Activated T-cell treated with anti-CD3 and anti-CD28 coated beads, Interleukin-2, amount 50 U/mL, for 72 hours (primary cell): Measurements from ENCODE around the gene CYP26C1. TPM values are rescaled to one million over a fixed set of nuclear protein-coding genes. Genes with fewer than 3 reads are reported as not detected.
A peak's percentile ranks its signal among the peaks of the same experiment; 100 is the strongest.

Experiments
- ATAC-seq, 2 donors: fragments of 150-1000 bp; cut with Tn5 transposase; replicated peaks in 1 of 2; 2 replicates each; pipeline ENCODE4 v1.10.0; 2021; ENCODE audit warnings: moderate library complexity in 2 of 2, mild to moderate bottlenecking in 1 of 2
- DNase-seq, 2 donors: peaks; one replicate each; pipeline ENCODE4 v3.0.0; 2021 to 2022; ENCODE audit warnings: mixed read lengths in 1 of 2
- H3K27ac Mint-ChIP-seq: one replicate; pipeline ENCODE4 v1.8.0; 2022; ENCODE audit warnings: mild to moderate bottlenecking, moderate library complexity, mixed read lengths
- H3K27me3 Mint-ChIP-seq: one replicate; pipeline ENCODE4 v1.8.0; 2022; ENCODE audit warnings: low read depth, mixed read lengths
- H3K36me3 Mint-ChIP-seq, 2 donors: one replicate each; pipeline ENCODE4 v1.8.0; 2022; ENCODE audit warnings: mixed read lengths in 2 of 2, mild to moderate bottlenecking in 1 of 2; ENCODE audit not compliant: insufficient read depth in 2 of 2
- H3K4me1 Mint-ChIP-seq: one replicate; pipeline ENCODE4 v1.8.0; 2022; ENCODE audit warnings: low read depth, mixed read lengths
- H3K4me3 Mint-ChIP-seq, 2 donors: one replicate each; pipeline ENCODE4 v1.8.0; 2022; ENCODE audit warnings: mild to moderate bottlenecking in 2 of 2, mixed read lengths in 2 of 2, moderate library complexity in 2 of 2
- H3K9me3 Mint-ChIP-seq, 2 donors: one replicate each; pipeline ENCODE4 v1.8.0; 2022; ENCODE audit warnings: mixed read lengths in 2 of 2
- total RNA-seq, 2 donors: library from RNA; stranded (reverse); gene quantifications; one replicate each; pipeline ENCODE4 v1.2.3, GENCODE V29; 2022

Gene CYP26C1
- total RNA-seq, 2 donors from 2014 or later = 0.05 TPM; not detected in 1

DNA sequence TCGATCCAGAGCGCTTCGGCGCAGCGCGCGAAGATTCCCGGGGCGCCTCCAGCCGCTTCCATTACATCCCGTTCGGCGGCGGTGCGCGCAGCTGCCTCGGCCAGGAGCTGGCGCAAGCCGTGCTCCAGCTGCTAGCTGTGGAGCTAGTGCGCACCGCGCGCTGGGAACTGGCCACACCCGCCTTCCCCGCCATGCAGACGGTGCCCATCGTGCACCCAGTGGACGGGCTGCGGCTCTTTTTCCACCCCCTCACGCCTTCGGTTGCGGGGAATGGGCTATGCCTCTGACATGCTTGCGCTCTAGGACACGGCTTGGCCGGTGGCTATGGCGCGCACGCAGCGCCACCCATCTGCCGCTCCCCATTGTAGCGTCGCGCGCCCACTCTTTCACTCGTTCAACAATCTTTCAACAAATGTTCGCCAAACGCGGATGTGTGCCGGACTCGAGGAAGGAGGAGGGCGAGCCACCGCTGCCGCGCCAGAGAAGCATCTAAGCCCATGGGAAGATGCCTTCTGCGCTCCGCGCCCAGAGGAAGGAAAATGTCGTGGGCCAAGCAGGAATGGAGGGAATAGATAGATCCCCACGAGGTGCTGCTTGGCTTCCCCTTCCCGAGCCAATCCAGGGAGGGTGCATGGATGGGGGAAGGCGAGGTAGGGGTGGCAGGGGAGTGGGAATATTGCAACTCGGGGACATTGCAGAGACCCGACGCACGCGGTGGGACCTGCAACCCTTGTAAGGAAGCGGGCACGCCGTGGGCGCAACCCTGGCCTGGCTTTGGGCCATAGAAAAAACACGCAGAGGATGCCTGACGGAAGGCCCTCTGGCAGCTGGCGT, 8.0 kb downstream of the CYP26C1 start:
- Mint-ChIP-seq H3K36me3 (no peaks in the 10 kb centered on the region), H3K4me3 (peak overlapping the region; percentile 3 to 67), H3K27me3 (peaks cover 91% of the 10 kb centered on the region), H3K27ac (no peak overlapping the region), H3K9me3 (no peaks in the 10 kb centered on the region), H3K4me1 (peaks cover 21% of the 10 kb centered on the region)
- no peak for DNase-seq
- peak; percentile 31 to 33 for ATAC-seq

- DNase-seq (no peak), ATAC-seq (no peak)
- peaks cover 88% of the 10 kb centered on the region for H3K27me3 Mint-ChIP-seq
- no peaks in the 10 kb centered on the region for H3K9me3 Mint-ChIP-seq
- no peak overlapping the region for H3K4me3 Mint-ChIP-seq
- H3K4me1 Mint-ChIP-seq = peaks cover 22% of the 10 kb centered on the region
- H3K27ac Mint-ChIP-seq = no peak overlapping the region
- no peaks in the 10 kb centered on the region for H3K36me3 Mint-ChIP-seq
Measured at GRCh38 chr10:93069245-93069561, 8.6 kb downstream of the CYP26C1 start.

GRCh38 chr10:93070378-93071176, 10.0 kb downstream of the CYP26C1 start:
- Mint-ChIP-seq H3K4me1 (peaks cover 35% of the 10 kb centered on the region), H3K27ac (no peak overlapping the region), H3K27me3 (peaks cover 86% of the 10 kb centered on the region), H3K4me3 (peak overlapping the region in 1 of 2 donors; percentile 31), H3K9me3 (no peaks in the 10 kb centered on the region), H3K36me3 (no peaks in the 10 kb centered on the region)
- ATAC-seq = no peak
- DNase-seq = no peak

DNA sequence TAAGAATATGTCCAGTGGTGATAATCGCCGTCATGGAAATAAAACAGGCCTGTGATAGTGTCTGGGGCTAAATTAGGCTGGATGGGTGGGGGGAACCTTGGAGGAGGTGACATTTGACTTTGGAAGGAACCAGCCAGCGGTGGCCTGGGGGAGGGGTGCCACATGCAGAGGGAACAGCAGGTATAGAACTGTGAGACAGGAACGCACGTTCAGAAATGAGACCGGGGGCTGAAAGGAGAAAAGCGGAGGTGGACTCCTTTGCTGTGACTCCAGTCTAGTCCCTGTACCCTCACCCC, 10.5 kb downstream of the CYP26C1 start:
- H3K4me1 Mint-ChIP-seq = peaks cover 40% of the 10 kb centered on the region
- H3K4me3 Mint-ChIP-seq = peak overlapping the region in 1 of 2 donors; percentile 50
- no peaks in the 10 kb centered on the region for H3K9me3 Mint-ChIP-seq
- no peaks in the 10 kb centered on the region for H3K36me3 Mint-ChIP-seq
- ATAC-seq (no peak), DNase-seq (no peak)
- peaks cover 90% of the 10 kb centered on the region for H3K27me3 Mint-ChIP-seq
- H3K27ac Mint-ChIP-seq = no peak overlapping the region

DNA sequence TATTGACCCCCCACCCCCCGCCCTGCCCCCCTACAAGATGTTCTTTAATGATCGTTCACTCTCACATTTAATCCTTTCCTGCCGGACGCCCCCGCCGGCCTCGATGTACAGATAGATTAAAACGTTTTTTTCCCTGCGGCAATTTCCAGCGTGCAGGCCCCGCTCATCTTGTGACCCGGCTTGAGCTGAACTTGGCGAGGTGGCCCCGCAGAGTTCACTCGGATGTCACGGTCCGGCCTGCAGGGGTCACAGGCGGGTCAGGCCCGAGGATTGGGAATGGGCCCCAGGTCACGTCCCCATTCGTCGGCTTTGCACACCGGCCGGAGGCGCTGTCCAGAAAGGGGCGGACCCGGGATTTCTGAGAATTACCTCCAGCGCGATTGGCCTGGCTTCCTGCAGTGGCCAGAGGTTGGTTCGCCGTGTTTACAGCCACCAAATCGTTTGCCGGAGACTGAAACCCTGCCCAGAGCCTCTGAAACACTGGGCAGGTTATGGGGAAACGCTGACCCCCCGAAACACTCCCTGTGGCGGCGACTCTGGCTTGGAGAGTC, 11.2 kb downstream of the CYP26C1 start:
- Mint-ChIP-seq H3K27ac (no peak overlapping the region), H3K4me1 (peaks cover 40% of the 10 kb centered on the region), H3K4me3 (peak overlapping the region; percentile 65 to 73), H3K36me3 (no peaks in the 10 kb centered on the region), H3K9me3 (no peaks in the 10 kb centered on the region), H3K27me3 (peaks cover 91% of the 10 kb centered on the region)
- no peak for ATAC-seq
- DNase-seq = no peak

GRCh38 chr10:93072225-93072712, 11.7 kb downstream of the CYP26C1 start:
- Mint-ChIP-seq H3K27me3 (peaks cover 90% of the 10 kb centered on the region), H3K27ac (no peak overlapping the region), H3K4me1 (peaks cover 40% of the 10 kb centered on the region), H3K36me3 (no peaks in the 10 kb centered on the region), H3K9me3 (no peaks in the 10 kb centered on the region), H3K4me3 (peak overlapping the region; percentile 65 to 73)
- ATAC-seq (no peak), DNase-seq (no peak)

GRCh38 chr10:93072713-93073538, 12.3 kb downstream of the CYP26C1 start:
- peaks cover 40% of the 10 kb centered on the region for H3K4me1 Mint-ChIP-seq
- H3K4me3 Mint-ChIP-seq = peak overlapping the region; percentile 18 to 56
- H3K27me3 Mint-ChIP-seq = peaks cover 89% of the 10 kb centered on the region
- ATAC-seq = peak in 1 of 2 donors; percentile 25
- no peaks in the 10 kb centered on the region for H3K36me3 Mint-ChIP-seq
- H3K9me3 Mint-ChIP-seq = no peaks in the 10 kb centered on the region
- H3K27ac Mint-ChIP-seq = no peak overlapping the region
- DNase-seq = no peak

GRCh38 chr10:93073539-93074146, 13.0 kb downstream of the CYP26C1 start, which contains the start of gene CYP26A1:
Gene CYP26A1, plus strand, starts transcription at chr10:93073893. Its CDS starts 42 bp downstream, at chr10:93073935.
- Mint-ChIP-seq H3K9me3 (no peaks in the 10 kb centered on the region), H3K36me3 (no peaks in the 10 kb centered on the region), H3K4me3 (peak within 1 kb of the TSS; percentile 84 to 93), H3K27ac (no peak within 1 kb of the TSS), H3K4me1 (peaks cover 34% of the 10 kb centered on the region), H3K27me3 (peaks cover 89% of the 10 kb centered on the region)
- ATAC-seq (peak; percentile 27 to 37), DNase-seq (no peak)

GRCh38 chr10:93074147-93074596, 13.6 kb downstream of the CYP26C1 start:
- Mint-ChIP-seq H3K27ac (no peak overlapping the region), H3K36me3 (no peaks in the 10 kb centered on the region), H3K27me3 (peaks cover 87% of the 10 kb centered on the region), H3K4me1 (peaks cover 30% of the 10 kb centered on the region), H3K4me3 (peak overlapping the region; percentile 84 to 93), H3K9me3 (no peaks in the 10 kb centered on the region)
- ATAC-seq (peak; percentile 10 to 27), DNase-seq (no peak)

DNA sequence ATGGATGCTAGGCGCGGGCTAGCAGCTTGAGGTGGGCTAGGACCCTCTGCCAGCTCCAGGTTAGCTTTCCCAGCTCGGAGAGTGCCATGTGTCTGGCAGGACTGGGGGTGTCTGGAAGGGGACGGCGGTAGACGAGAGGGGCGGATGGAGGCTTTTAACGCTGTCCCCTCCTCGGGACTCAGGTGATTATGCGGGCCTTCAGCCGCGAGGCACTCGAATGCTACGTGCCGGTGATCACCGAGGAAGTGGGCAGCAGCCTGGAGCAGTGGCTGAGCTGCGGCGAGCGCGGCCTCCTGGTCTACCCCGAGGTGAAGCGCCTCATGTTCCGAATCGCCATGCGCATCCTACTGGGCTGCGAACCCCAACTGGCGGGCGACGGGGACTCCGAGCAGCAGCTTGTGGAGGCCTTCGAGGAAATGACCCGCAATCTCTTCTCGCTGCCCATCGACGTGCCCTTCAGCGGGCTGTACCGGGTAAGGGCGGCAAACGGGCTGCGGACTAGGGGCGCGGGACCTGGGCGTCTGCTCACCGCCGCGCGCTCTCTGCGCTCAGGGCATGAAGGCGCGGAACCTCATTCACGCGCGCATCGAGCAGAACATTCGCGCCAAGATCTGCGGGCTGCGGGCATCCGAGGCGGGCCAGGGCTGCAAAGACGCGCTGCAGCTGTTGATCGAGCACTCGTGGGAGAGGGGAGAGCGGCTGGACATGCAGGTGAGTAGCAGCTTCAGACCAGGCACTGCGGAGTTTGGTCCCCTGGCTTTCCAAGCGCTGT, 14.2 kb downstream of the CYP26C1 start:
- Mint-ChIP-seq H3K36me3 (no peaks in the 10 kb centered on the region), H3K27me3 (peaks cover 87% of the 10 kb centered on the region), H3K4me3 (peak overlapping the region; percentile 84 to 93), H3K4me1 (peaks cover 30% of the 10 kb centered on the region), H3K27ac (no peak overlapping the region), H3K9me3 (no peaks in the 10 kb centered on the region)
- ATAC-seq (peak; percentile 32 to 47), DNase-seq (no peak)

DNA sequence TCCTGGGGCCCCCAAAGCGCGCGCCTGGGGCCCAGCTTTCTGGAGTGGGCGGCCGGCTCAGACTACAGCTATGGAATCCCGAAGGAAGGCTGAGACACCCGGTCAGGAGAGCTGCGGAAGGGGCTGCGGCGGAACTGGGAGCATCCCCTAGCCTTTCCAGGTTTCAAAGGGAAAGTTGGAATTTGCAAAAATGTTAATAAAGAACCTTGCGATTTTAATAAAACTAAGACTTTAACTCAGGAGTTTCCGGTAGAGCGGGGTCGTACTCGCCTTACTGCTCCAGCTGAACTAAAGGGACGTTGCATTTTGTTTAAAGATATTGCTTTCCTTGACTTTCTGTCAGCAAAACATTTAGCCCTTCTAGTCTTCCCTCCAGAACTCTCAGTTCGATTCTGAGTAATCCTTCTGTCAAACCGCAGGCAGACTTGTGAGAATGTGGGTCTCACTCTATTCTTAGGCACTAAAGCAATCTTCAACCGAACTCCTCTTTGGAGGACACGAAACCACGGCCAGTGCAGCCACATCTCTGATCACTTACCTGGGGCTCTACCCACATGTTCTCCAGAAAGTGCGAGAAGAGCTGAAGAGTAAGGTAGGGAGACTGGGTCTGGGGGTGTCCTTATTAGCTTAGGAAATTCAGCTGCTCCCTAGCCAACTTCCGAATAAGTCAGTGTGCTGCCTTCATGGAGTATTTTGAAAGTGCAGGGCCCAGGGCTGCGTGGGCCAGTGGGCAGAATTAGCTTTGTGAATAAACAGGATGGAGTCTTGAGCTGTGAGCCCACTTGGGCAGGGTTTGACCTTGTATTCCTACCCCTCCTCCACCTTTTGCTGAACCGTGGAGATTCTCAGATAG, 15.0 kb downstream of the CYP26C1 start:
- Mint-ChIP-seq H3K27ac (no peak overlapping the region), H3K4me3 (peak overlapping the region; percentile 1 to 84), H3K4me1 (peaks cover 35% of the 10 kb centered on the region), H3K9me3 (no peaks in the 10 kb centered on the region), H3K36me3 (no peaks in the 10 kb centered on the region), H3K27me3 (peaks cover 87% of the 10 kb centered on the region)
- peak; percentile 38 to 58 for ATAC-seq
- DNase-seq = no peak
